GM19463 (cell line): ENCODE measurements around the gene ATP23.

Experiments used
- ATAC-seq: cut with Tn5 transposase; IDR thresholded peaks from one replicate; pipeline ENCODE4 v1.9.1; 2021; ENCODE audit warnings: mild to moderate bottlenecking, moderate library complexity; ENCODE audit not compliant: unreplicated experiment

ATP23 gene

GRCh38 chr12:57941165-57941894 is at the start of gene ATP23:
TSS of gene ATP23 (plus strand) at chr12:57941567. CDS start at chr12:57941702, 135 bp downstream.
- peak; percentile 78 for ATAC-seq

GRCh38 chr12:57892232-57892972 is 49.0 kb upstream of the ATP23 start:
- ATAC-seq: no peak

- no peak for ATAC-seq
Observed at GRCh38 chr12:57893431-57894353, 47.7 kb upstream of the ATP23 start.

GRCh38 chr12:57894399-57895292 is 46.7 kb upstream of the ATP23 start:
- ATAC-seq: no peak

GRCh38 chr12:57895389-57896114 is 45.8 kb upstream of the ATP23 start:
- ATAC-seq: no peak

GRCh38 chr12:57896115-57896433 is 45.3 kb upstream of the ATP23 start:
- no peak for ATAC-seq

- no peak for ATAC-seq
Observed at GRCh38 chr12:57896434-57897201, 44.7 kb upstream of the ATP23 start.

- no peak for ATAC-seq
Observed at GRCh38 chr12:57897286-57897974, 43.9 kb upstream of the ATP23 start.

- ATAC-seq: peak; percentile 20
Observed at GRCh38 chr12:57898308-57898970, 42.9 kb upstream of the ATP23 start.

- peak; percentile 81 for ATAC-seq
Observed at GRCh38 chr12:57899010-57899662, 42.2 kb upstream of the ATP23 start.

- no peak for ATAC-seq
Observed at GRCh38 chr12:57902478-57902969, 38.8 kb upstream of the ATP23 start.

GRCh38 chr12:57904426-57904825 is 36.9 kb upstream of the ATP23 start:
- ATAC-seq: no peak

GRCh38 chr12:57904848-57905811 is 36.2 kb upstream of the ATP23 start:
- peak; percentile 98 for ATAC-seq

- ATAC-seq: no peak
Observed at GRCh38 chr12:57905812-57906475, 35.4 kb upstream of the ATP23 start.

GRCh38 chr12:57906821-57907220 is 34.5 kb upstream of the ATP23 start:
- ATAC-seq: no peak
